ENCODE measurements around the gene TMEM222. TPM values are rescaled to one million over a fixed set of nuclear protein-coding genes. Genes with fewer than 3 reads are reported as not detected.

TMEM222 gene
- total RNA-seq, 2 experiments from 2014 or later = 21.8 to 22.5 TPM

DNA sequence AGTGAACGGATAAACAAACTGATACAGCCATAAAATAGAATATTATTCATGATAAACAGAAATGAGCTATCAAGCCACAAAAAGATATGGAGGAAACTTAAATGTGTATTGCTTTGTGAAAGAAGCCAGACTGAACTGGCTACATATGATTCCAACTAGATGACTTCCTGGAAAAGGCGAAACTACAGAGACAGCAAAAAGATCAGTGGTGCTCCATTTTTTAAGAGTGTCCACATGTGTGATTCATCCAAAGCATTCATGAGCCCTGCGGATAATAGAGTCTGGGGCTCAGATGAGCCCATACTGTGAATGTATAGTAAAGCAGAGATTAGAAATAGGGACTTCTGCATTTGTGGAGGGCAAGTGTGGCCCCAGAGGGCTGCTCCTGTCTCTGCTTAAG is 7.8 kb upstream of the TMEM222 start:
- POLR2A ChIA-PET = interaction anchor here (0.7 to 1.0 kb wide), 3 partner anchors 13 to 446 kb away, joined by 3 read pairs; partner anchors contain the start of gene SLC9A1

DNA sequence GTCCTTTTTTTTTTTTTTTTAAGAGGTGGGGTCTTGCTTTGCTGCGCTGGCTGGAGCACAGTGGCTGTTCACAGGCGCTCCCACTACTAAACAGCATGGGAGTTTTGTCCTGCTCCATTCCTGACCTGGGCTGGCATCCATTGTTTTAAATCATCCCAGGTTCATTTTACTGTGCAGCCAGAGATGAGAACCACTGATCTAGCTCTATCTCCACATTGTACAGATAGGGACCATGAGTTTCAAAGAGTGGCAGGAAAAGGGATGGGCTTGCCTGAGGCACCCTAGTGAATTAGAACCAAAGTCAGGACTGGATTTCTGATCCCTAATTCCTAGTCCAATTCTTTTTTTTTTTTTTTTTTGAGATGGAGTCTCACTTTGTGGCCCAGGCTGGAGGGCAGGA is 7.2 kb upstream of the TMEM222 start:
- H3K27me3 Mint-ChIP-seq = peaks cover 2% of the 10 kb centered on the region
- H3K27ac Mint-ChIP-seq = no peak overlapping the region
- H3K9me3 Mint-ChIP-seq = no peaks in the 10 kb centered on the region
- H3K4me3 Mint-ChIP-seq = no peak overlapping the region
- H3K4me1 Mint-ChIP-seq (ENCODE audit: low read depth) = no peaks in the 10 kb centered on the region
- ATAC-seq (ENCODE audit: poor library complexity) = no peak
- TF ChIP-seq, protein P1, sequence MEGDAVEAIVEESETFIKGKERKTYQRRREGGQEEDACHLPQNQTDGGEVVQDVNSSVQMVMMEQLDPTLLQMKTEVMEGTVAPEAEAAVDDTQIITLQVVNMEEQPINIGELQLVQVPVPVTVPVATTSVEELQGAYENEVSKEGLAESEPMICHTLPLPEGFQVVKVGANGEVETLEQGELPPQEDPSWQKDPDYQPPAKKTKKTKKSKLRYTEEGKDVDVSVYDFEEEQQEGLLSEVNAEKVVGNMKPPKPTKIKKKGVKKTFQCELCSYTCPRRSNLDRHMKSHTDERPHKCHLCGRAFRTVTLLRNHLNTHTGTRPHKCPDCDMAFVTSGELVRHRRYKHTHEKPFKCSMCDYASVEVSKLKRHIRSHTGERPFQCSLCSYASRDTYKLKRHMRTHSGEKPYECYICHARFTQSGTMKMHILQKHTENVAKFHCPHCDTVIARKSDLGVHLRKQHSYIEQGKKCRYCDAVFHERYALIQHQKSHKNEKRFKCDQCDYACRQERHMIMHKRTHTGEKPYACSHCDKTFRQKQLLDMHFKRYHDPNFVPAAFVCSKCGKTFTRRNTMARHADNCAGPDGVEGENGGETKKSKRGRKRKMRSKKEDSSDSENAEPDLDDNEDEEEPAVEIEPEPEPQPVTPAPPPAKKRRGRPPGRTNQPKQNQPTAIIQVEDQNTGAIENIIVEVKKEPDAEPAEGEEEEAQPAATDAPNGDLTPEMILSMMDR (IDR thresholded peaks at IDR 0.05) = no peak
- DNase-seq = no peak
- Histone ChIP-seq H3K9me3 (ENCODE audit: control insufficient read depth in 1 of 2, insufficient read depth in 1 of 2, low read length in 2 of 2) (no peaks in the 10 kb centered on the region), H3K4me1 (ENCODE audit: insufficient read depth, low read length) (no peaks in the 10 kb centered on the region), H3K27ac (ENCODE audit: low read depth in 1 of 2, low read length in 2 of 2) (no peak overlapping the region), H3K36me3 (ENCODE audit: insufficient read depth, low read length) (peaks cover 6% of the 10 kb centered on the region), H3K4me3 (ENCODE audit: low read length) (no peak overlapping the region), H3K27me3 (ENCODE audit: control insufficient read depth in 1 of 2, insufficient read depth in 2 of 2, low read length in 2 of 2) (no peaks in the 10 kb centered on the region)
- peaks cover 5% of the 10 kb centered on the region for H3K36me3 Mint-ChIP-seq (ENCODE audit: low read depth)
- CTCF ChIA-PET = interaction anchor here (0.7 to 3.1 kb wide), 2 partner anchors 12 to 14 kb away, joined by 3 to 13 read pairs; no protein-coding TSS in a partner anchor
- POLR2A ChIA-PET = interaction anchor here (0.7 kb wide), 1 partner anchor 160 kb away, joined by 3 read pairs; the partner anchor contains the start of gene SLC9A1
- intact Hi-C loops (cut with DNase I, micrococcal nuclease) = no loop called here

More for the DNA sequence above, 7.8 kb upstream of the TMEM222 start:
- Mint-ChIP-seq H3K4me1 (ENCODE audit: low read depth) (no peaks in the 10 kb centered on the region), H3K4me3 (no peak overlapping the region), H3K27me3 (no peaks in the 10 kb centered on the region), H3K27ac (no peak overlapping the region), H3K9me3 (no peaks in the 10 kb centered on the region), H3K36me3 (ENCODE audit: low read depth) (peaks cover 5% of the 10 kb centered on the region)
- ATAC-seq (ENCODE audit: poor library complexity) (no peak), DNase-seq (no peak)
- CTCF ChIA-PET = interaction anchor here (0.7 to 3.1 kb wide), 3 partner anchors 13 to 19 kb away, joined by 3 to 13 read pairs (median 8); no protein-coding TSS in a partner anchor
- H3K36me3 ChIP-seq (ENCODE audit: insufficient read depth, low read length) = peaks cover 6% of the 10 kb centered on the region
- intact Hi-C loops (cut with DNase I, micrococcal nuclease) = no loop called here
- no peaks in the 10 kb centered on the region for H3K27me3 ChIP-seq (ENCODE audit: control insufficient read depth in 1 of 2, insufficient read depth in 2 of 2, low read length in 2 of 2)
- H3K4me3 ChIP-seq (ENCODE audit: low read length) = no peak overlapping the region
- no peak overlapping the region for H3K27ac ChIP-seq (ENCODE audit: low read depth in 1 of 2, low read length in 2 of 2)
- TF ChIP-seq, protein P1 (IDR thresholded peaks at IDR 0.05) = no peak
- no peaks in the 10 kb centered on the region for H3K9me3 ChIP-seq (ENCODE audit: control insufficient read depth in 1 of 2, insufficient read depth in 1 of 2, low read length in 2 of 2)
- H3K4me1 ChIP-seq (ENCODE audit: insufficient read depth, low read length) = no peaks in the 10 kb centered on the region

DNA sequence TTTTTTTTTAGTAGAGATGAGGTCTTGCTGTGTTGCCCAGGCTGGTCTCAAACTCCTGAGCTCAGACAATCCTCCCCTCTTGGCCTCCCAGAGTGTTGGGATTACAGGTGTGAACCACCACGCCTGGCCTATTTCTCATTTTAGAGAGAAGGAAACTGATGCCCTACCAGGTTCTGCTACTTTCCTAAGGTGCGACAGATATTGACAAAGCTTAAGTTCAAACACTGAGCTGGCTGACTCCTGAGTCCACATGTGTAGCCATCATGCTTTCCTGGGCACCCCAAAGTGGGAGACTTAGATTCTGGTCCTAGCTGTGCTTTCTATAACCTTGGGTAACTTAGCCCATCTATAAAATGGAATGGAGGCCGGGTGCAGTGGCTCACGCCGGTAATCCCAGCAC is 5.1 kb upstream of the TMEM222 start:
- H3K4me1 ChIP-seq (ENCODE audit: insufficient read depth, low read length) = peaks cover 8% of the 10 kb centered on the region
- H3K27me3 ChIP-seq (ENCODE audit: control insufficient read depth in 1 of 2, insufficient read depth in 2 of 2, low read length in 2 of 2) = no peaks in the 10 kb centered on the region
- TF ChIP-seq, protein P1 (IDR thresholded peaks at IDR 0.05) = no peak
- peaks cover under 1% of the 10 kb centered on the region for H3K36me3 Mint-ChIP-seq (ENCODE audit: low read depth)
- H3K36me3 ChIP-seq (ENCODE audit: insufficient read depth, low read length) = no peaks in the 10 kb centered on the region
- ChIA-PET POLR2A (no interaction called here), CTCF (interaction anchor here (1.0 kb wide), 1 partner anchor 16 kb away, joined by 5 read pairs; no protein-coding TSS in a partner anchor)
- ATAC-seq (ENCODE audit: poor library complexity) (no peak), DNase-seq (no peak)
- no peaks in the 10 kb centered on the region for H3K9me3 Mint-ChIP-seq
- no peak overlapping the region for H3K4me3 ChIP-seq (ENCODE audit: low read length)
- H3K27me3 Mint-ChIP-seq = peaks cover 4% of the 10 kb centered on the region
- no peak overlapping the region for H3K27ac ChIP-seq (ENCODE audit: low read depth in 1 of 2, low read length in 2 of 2)
- no peaks in the 10 kb centered on the region for H3K9me3 ChIP-seq (ENCODE audit: control insufficient read depth in 1 of 2, insufficient read depth in 1 of 2, low read length in 2 of 2)
- peaks cover 4% of the 10 kb centered on the region for H3K4me1 Mint-ChIP-seq (ENCODE audit: low read depth)
- H3K27ac Mint-ChIP-seq = no peak overlapping the region
- intact Hi-C loops (cut with DNase I, micrococcal nuclease) = no loop called here
- no peak overlapping the region for H3K4me3 Mint-ChIP-seq
